Measurements from ENCODE around the gene GRIP1. TPM values are rescaled to one million over a fixed set of nuclear protein-coding genes. Genes with fewer than 3 reads are reported as not detected.
"Not testable (repeated sequence)": the region's sequence is repeated elsewhere in the genome, so short reads cannot be mapped to it uniquely, and the experiment has no call there.

GRIP1 gene
- polyA plus RNA-seq, 2 donors = 1.5 to 2.4 TPM

DNA sequence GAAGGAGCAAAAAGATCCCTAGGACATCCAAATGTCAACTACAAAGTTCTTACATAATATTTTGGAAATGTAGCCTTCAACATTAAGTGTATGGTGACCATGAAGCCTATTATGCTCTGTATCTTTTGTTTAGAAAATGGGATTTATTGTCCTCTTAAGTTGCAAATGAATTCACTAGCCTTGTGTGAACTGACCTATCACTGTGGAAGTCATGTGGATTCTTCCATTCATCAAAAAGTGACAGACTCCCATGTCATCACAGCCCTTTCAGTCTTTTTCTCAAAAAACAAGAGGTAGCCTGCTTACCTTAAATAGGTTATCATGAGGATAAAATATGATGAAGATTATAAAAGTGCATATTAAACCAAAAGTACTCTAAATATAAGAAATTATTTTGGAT lies 179.9 kb downstream of the GRIP1 start:
- H3K4me1 ChIP-seq (ENCODE audit: control insufficient read depth in 2 of 2, insufficient read depth in 2 of 2, low read length in 1 of 2) = no peaks in the 10 kb centered on the region
- no peaks in the 10 kb centered on the region for H3K36me3 ChIP-seq (ENCODE audit: control insufficient read depth in 2 of 2, insufficient read depth in 2 of 2, low read length in 1 of 2)
- H3K27ac ChIP-seq (ENCODE audit: low read depth in 2 of 2, low read length in 1 of 2) = no peak overlapping the region
- H3K9me3 ChIP-seq (ENCODE audit: control insufficient read depth in 2 of 2, insufficient read depth in 1 of 2, low read depth in 1 of 2, low read length in 1 of 2) = no peaks in the 10 kb centered on the region
- H3K4me3 ChIP-seq (ENCODE audit: low read depth in 1 of 2, low read length in 2 of 2) = no peak overlapping the region
- no peaks in the 10 kb centered on the region for H3K27me3 ChIP-seq (ENCODE audit: control insufficient read depth in 1 of 2, insufficient read depth in 2 of 2, low read length in 2 of 2)

DNA sequence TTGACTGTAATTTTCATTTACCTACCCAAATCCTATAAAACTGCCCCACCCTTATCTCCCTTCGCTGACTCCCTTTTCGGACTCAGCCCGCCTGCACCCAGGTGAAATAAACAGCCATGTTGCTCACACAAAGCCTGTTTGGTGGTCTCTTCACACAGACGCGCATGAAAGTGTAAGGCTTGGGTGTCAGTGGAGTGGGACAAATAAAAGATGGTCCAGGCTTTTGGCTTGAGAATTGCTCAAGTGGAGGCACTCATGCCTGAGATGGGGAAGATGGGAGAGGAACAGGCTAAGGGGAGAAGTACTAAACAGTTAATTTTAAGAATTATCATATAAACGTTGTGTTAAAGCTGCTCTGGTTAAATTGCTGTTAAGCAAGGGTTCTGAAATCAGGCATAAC lies 180.8 kb downstream of the GRIP1 start:
- H3K36me3 ChIP-seq (ENCODE audit: control insufficient read depth in 2 of 2, insufficient read depth in 2 of 2, low read length in 1 of 2); H3K4me3 ChIP-seq (ENCODE audit: low read depth in 1 of 2, low read length in 2 of 2); H3K27me3 ChIP-seq (ENCODE audit: control insufficient read depth in 1 of 2, insufficient read depth in 2 of 2, low read length in 2 of 2); H3K27ac ChIP-seq (ENCODE audit: low read depth in 2 of 2, low read length in 1 of 2); H3K9me3 ChIP-seq (ENCODE audit: control insufficient read depth in 2 of 2, insufficient read depth in 1 of 2, low read depth in 1 of 2, low read length in 1 of 2); H3K4me1 ChIP-seq (ENCODE audit: control insufficient read depth in 2 of 2, insufficient read depth in 2 of 2, low read length in 1 of 2): not testable (repeated sequence)
- 73 to 79% methylated on average over 6 of the region's 6 CpGs for WGBS, 2 donors

DNA sequence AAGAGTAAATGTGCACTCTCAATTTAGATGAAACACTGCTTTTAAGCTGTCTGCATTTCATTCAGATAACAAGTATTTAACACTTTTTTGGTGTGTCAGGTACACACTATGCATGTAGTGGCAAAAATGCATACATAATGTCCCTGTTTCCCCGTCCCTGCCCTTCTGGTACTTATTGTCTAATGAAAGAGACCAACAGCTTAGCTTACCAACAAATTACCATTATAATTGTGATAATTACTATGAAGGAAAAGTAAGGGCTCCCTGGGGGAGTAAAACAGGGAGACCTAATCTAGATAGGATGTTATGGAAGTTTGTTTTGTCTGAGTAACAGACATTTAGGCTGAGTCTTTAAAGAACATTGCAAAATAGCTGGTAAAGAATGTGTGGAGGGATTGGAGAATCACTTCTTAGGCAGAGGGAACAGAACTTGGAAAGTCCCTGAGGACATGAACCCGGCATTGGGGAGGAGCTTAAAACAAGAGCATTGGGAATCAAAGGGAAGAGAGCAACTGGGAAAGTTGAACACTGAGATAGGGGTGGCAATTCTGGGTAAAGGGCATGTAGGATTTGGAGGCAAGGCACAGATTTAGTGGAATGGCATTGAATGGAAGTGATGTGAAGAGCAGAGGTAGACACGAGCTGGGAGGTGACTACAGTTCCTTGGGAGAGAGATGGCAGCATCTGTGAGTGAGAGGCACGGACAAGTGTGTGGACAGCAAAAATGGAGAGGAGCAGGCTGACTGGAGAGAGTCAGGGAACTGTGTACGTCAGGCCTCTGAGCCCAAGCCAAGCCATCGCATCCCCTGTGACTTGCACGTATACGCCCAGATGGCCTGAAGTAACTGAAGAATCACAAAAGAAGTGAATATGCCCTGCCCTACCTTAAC lies 181.6 kb downstream of the GRIP1 start:
- no peaks in the 10 kb centered on the region for H3K9me3 ChIP-seq (ENCODE audit: control insufficient read depth in 2 of 2, insufficient read depth in 1 of 2, low read depth in 1 of 2, low read length in 1 of 2)
- H3K36me3 ChIP-seq (ENCODE audit: control insufficient read depth in 2 of 2, insufficient read depth in 2 of 2, low read length in 1 of 2) = no peaks in the 10 kb centered on the region
- H3K4me3 ChIP-seq (ENCODE audit: low read depth in 1 of 2, low read length in 2 of 2) = no peak overlapping the region
- 82 to 83% methylated on average over 8 of the region's 8 CpGs for WGBS, 2 donors
- H3K4me1 ChIP-seq (ENCODE audit: control insufficient read depth in 2 of 2, insufficient read depth in 2 of 2, low read length in 1 of 2) = no peaks in the 10 kb centered on the region
- H3K27ac ChIP-seq (ENCODE audit: low read depth in 2 of 2, low read length in 1 of 2) = no peak overlapping the region
- no peaks in the 10 kb centered on the region for H3K27me3 ChIP-seq (ENCODE audit: control insufficient read depth in 1 of 2, insufficient read depth in 2 of 2, low read length in 2 of 2)

DNA sequence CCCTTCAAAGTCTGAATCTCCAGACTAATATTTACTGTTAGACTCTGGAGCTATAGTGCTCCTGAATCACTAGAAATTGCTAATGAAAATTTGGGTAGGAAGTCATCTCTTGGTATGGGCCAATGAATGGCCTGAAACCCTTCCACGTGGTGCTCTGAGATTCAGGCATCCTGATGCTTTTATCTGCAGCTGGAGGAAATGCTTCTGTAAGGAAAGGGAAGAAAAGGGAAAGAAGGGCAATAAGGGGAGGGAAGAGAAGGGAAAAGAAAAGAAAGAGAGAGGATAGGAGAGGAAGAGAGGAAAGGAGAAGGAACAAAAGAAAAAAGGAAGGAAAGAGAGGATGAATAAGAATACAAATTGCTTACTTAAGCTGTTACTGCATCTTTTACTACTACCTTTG lies 182.3 kb downstream of the GRIP1 start:
- Histone ChIP-seq H3K27me3 (ENCODE audit: control insufficient read depth in 1 of 2, insufficient read depth in 2 of 2, low read length in 2 of 2) (no peaks in the 10 kb centered on the region), H3K27ac (ENCODE audit: low read depth in 2 of 2, low read length in 1 of 2) (no peak overlapping the region), H3K36me3 (ENCODE audit: control insufficient read depth in 2 of 2, insufficient read depth in 2 of 2, low read length in 1 of 2) (no peaks in the 10 kb centered on the region), H3K4me1 (ENCODE audit: control insufficient read depth in 2 of 2, insufficient read depth in 2 of 2, low read length in 1 of 2) (no peaks in the 10 kb centered on the region), H3K9me3 (ENCODE audit: control insufficient read depth in 2 of 2, insufficient read depth in 1 of 2, low read depth in 1 of 2, low read length in 1 of 2) (no peaks in the 10 kb centered on the region), H3K4me3 (ENCODE audit: low read depth in 1 of 2, low read length in 2 of 2) (no peak overlapping the region)
- 30 to 36% methylated on average over 1 of the region's 1 CpG for WGBS, 2 donors

DNA sequence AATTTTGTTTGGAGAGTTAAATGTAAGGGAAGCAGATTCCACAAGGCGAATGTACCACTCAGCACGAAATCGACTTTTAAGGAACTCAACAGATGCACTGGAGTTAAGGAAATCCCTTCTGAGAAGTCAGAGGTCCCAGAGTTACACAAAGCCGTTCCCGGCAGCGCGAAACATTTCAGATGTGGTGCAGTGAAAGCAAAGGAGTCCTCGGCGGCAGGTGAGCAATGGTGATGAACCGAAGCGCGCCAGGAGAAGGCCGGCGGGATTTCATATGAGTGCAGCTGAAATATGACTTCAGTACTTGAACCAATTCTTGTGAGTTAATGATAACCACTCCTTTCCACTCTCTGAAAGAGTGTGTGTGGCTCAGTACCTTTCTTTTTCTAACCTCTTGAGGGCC lies 183.2 kb downstream of the GRIP1 start:
- Histone ChIP-seq H3K27ac (ENCODE audit: low read depth in 2 of 2, low read length in 1 of 2) (no peak overlapping the region), H3K36me3 (ENCODE audit: control insufficient read depth in 2 of 2, insufficient read depth in 2 of 2, low read length in 1 of 2) (no peaks in the 10 kb centered on the region), H3K4me1 (ENCODE audit: control insufficient read depth in 2 of 2, insufficient read depth in 2 of 2, low read length in 1 of 2) (no peaks in the 10 kb centered on the region), H3K9me3 (ENCODE audit: control insufficient read depth in 2 of 2, insufficient read depth in 1 of 2, low read depth in 1 of 2, low read length in 1 of 2) (no peaks in the 10 kb centered on the region), H3K27me3 (ENCODE audit: control insufficient read depth in 1 of 2, insufficient read depth in 2 of 2, low read length in 2 of 2) (no peaks in the 10 kb centered on the region), H3K4me3 (ENCODE audit: low read depth in 1 of 2, low read length in 2 of 2) (no peak overlapping the region)
- 92 to 93% methylated on average over 14 of the region's 14 CpGs for WGBS, 2 donors

DNA sequence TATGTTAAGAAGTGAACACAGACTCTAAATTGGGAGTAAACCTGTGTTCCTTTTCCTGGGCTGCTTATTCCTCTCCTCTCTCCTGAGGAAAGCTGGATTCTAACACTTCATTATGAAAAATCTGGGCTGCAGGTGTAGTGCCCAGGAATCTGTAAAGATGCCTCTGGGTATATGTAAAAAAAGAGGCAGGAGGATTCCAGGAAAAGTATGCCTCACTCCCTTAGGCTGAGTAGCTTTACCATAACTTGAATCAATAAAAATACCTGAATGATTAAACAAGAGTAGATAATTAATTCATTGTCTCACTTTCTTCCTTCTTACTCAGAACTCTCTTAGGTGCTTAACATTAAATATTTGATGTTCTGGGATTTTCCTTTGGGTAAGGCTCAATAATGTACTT lies 185.1 kb downstream of the GRIP1 start:
- Histone ChIP-seq H3K4me3 (ENCODE audit: low read depth in 1 of 2, low read length in 2 of 2) (no peak overlapping the region), H3K27me3 (ENCODE audit: control insufficient read depth in 1 of 2, insufficient read depth in 2 of 2, low read length in 2 of 2) (no peaks in the 10 kb centered on the region), H3K36me3 (ENCODE audit: control insufficient read depth in 2 of 2, insufficient read depth in 2 of 2, low read length in 1 of 2) (no peaks in the 10 kb centered on the region), H3K4me1 (ENCODE audit: control insufficient read depth in 2 of 2, insufficient read depth in 2 of 2, low read length in 1 of 2) (no peaks in the 10 kb centered on the region), H3K27ac (ENCODE audit: low read depth in 2 of 2, low read length in 1 of 2) (no peak overlapping the region), H3K9me3 (ENCODE audit: control insufficient read depth in 2 of 2, insufficient read depth in 1 of 2, low read depth in 1 of 2, low read length in 1 of 2) (no peaks in the 10 kb centered on the region)

DNA sequence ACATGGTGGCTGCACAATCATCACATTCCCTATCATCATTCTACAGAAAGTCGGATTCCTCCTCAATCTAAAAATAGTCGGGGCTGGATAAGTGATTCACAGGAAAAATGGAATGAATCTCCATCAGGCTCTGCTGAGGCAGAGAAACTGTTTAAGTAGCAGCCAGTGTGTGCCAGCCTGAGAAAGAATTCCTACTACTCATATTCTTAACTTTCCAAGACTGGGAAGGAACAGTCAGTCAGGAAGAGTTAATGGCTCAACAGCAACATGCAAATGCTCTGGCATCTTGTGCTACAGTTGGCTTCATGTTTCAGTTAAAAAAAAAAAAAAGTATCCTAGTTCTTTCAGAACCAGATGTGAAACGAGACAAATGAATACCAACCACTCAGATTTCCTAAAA lies 187.0 kb downstream of the GRIP1 start:
- WGBS, 2 donors = 58 to 62% methylated on average over 3 of the region's 3 CpGs
- H3K27ac ChIP-seq (ENCODE audit: low read depth in 2 of 2, low read length in 1 of 2) = no peak overlapping the region
- no peaks in the 10 kb centered on the region for H3K4me1 ChIP-seq (ENCODE audit: control insufficient read depth in 2 of 2, insufficient read depth in 2 of 2, low read length in 1 of 2)
- H3K9me3 ChIP-seq (ENCODE audit: control insufficient read depth in 2 of 2, insufficient read depth in 1 of 2, low read depth in 1 of 2, low read length in 1 of 2) = no peaks in the 10 kb centered on the region
- H3K36me3 ChIP-seq (ENCODE audit: control insufficient read depth in 2 of 2, insufficient read depth in 2 of 2, low read length in 1 of 2) = no peaks in the 10 kb centered on the region
- no peak overlapping the region for H3K4me3 ChIP-seq (ENCODE audit: low read depth in 1 of 2, low read length in 2 of 2)
- no peaks in the 10 kb centered on the region for H3K27me3 ChIP-seq (ENCODE audit: control insufficient read depth in 1 of 2, insufficient read depth in 2 of 2, low read length in 2 of 2)

DNA sequence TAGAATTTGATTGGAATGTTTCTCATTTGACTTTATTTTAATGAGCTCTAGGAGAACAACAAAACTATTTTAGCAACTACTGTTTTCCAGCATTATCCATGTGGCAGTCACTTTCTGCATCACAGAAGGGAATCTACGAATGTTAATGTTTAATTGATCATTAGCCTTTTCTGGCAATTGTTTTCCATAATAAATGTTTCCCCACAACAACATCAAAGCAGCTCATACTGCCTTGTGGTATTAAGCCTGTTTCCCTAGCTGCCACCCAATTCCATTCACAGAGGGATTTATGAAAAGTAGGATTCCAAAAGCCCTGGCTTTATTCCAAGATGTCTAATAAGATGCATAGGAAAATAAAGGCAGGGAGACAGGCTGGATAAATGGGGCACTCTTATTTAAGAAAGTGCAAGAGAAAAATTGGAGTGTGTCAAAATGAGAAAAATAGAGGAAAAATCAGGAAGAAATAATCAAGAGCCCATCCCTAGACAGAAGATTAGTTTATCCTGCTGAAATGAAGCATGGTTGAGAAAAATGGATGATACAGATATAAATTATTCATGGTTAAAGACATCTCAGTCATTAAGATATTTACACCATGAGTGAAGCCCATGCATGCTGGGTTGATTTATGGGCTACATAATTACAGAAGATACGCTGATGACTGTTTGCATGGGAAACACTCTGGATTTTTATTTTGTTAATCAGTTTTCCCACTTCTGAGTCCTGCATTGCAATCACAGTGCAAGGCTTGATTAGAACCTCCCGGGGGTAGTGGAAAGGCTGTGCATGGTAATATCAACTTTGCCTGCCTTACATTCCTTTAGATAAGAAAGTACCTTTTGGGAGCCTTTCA lies 196.3 kb downstream of the GRIP1 start:
- Histone ChIP-seq H3K4me1 (ENCODE audit: control insufficient read depth in 2 of 2, insufficient read depth in 2 of 2, low read length in 1 of 2) (no peaks in the 10 kb centered on the region), H3K27me3 (ENCODE audit: control insufficient read depth in 1 of 2, insufficient read depth in 2 of 2, low read length in 2 of 2) (no peaks in the 10 kb centered on the region)
- 58% methylated on average over 3 of the region's 3 CpGs for WGBS, 2 donors

DNA sequence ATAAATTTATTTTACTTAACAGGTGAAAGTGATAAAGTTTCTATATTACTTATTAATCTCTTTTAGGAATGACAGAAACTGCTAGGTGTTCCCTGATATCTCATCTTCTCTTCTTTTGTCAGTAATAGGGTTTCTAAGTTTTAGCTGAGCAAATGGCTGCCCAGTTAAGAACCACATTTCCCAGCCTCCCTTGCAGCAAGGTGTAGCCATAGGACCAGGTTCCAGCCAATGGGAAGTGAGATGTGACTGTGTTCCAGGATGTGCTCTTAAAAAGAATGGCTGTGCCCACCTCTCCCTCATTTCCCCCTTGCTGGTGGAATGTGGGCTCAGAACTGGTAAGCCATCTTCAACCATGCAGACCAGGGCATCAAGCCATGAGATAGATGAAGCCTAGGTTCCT lies 210.9 kb downstream of the GRIP1 start:
- Histone ChIP-seq H3K36me3 (ENCODE audit: control insufficient read depth in 2 of 2, insufficient read depth in 2 of 2, low read length in 1 of 2) (no peaks in the 10 kb centered on the region), H3K4me1 (ENCODE audit: control insufficient read depth in 2 of 2, insufficient read depth in 2 of 2, low read length in 1 of 2) (no peaks in the 10 kb centered on the region), H3K27me3 (ENCODE audit: control insufficient read depth in 1 of 2, insufficient read depth in 2 of 2, low read length in 2 of 2) (no peaks in the 10 kb centered on the region), H3K4me3 (ENCODE audit: low read depth in 1 of 2, low read length in 2 of 2) (no peak overlapping the region), H3K9me3 (ENCODE audit: control insufficient read depth in 2 of 2, insufficient read depth in 1 of 2, low read depth in 1 of 2, low read length in 1 of 2) (peaks cover 0 to 3% of the 10 kb centered on the region in 2 donors), H3K27ac (ENCODE audit: low read depth in 2 of 2, low read length in 1 of 2) (no peak overlapping the region)

More for the DNA sequence above, 196.3 kb downstream of the GRIP1 start:
- Histone ChIP-seq H3K36me3 (ENCODE audit: control insufficient read depth in 2 of 2, insufficient read depth in 2 of 2, low read length in 1 of 2) (no peaks in the 10 kb centered on the region), H3K9me3 (ENCODE audit: control insufficient read depth in 2 of 2, insufficient read depth in 1 of 2, low read depth in 1 of 2, low read length in 1 of 2) (no peaks in the 10 kb centered on the region), H3K27ac (ENCODE audit: low read depth in 2 of 2, low read length in 1 of 2) (no peak overlapping the region), H3K4me3 (ENCODE audit: low read depth in 1 of 2, low read length in 2 of 2) (no peak overlapping the region)

Measured in esophagus (tissue), 2 donors.